GM20431 (cell line): ENCODE data around the gene ABCA6.
"Not testable (repeated sequence)": the region's sequence is repeated elsewhere in the genome, so short reads cannot be mapped to it uniquely, and the experiment has no call there.

Source experiments
- in situ Hi-C: fragments of 300-500 bp; cut with MseI, MboI; formaldehyde crosslinking; loops from one replicate; pipeline ENCODE4 v1.15.0; 2020; ENCODE audit warnings: low sequenced_read_pairs; ENCODE audit not compliant: unreplicated experiment

ABCA6 gene

GRCh38 chr17:69075823-69076222 is 65.9 kb downstream of the ABCA6 start:
- in situ Hi-C loops: no loop called here

GRCh38 chr17:69073392-69073791 is 68.3 kb downstream of the ABCA6 start:
- in situ Hi-C loops: not testable (repeated sequence)

GRCh38 chr17:69072803-69073256 is 68.9 kb downstream of the ABCA6 start:
- in situ Hi-C loops: not testable (repeated sequence)

GRCh38 chr17:69071233-69071586 is 70.5 kb downstream of the ABCA6 start:
- in situ Hi-C loops: not testable (repeated sequence)

GRCh38 chr17:69070378-69071232 is 71.1 kb downstream of the ABCA6 start:
- in situ Hi-C loops: not testable (repeated sequence)

- in situ Hi-C loops: no loop called here
Measured at GRCh38 chr17:69069226-69069750, 72.4 kb downstream of the ABCA6 start.

- in situ Hi-C loops: no loop called here
Measured at GRCh38 chr17:69067274-69068047, 74.2 kb downstream of the ABCA6 start.

GRCh38 chr17:69066482-69066881 is 75.2 kb downstream of the ABCA6 start:
- in situ Hi-C loops: no loop called here

GRCh38 chr17:69065113-69065512 is 76.6 kb downstream of the ABCA6 start:
- in situ Hi-C loops: no loop called here

GRCh38 chr17:69064476-69064875 is 77.2 kb downstream of the ABCA6 start:
- in situ Hi-C loops: no loop called here

- in situ Hi-C loops: no loop called here
Measured at GRCh38 chr17:69064001-69064400, 77.7 kb downstream of the ABCA6 start.

- in situ Hi-C loops: no loop called here
Measured at GRCh38 chr17:69062860-69063581, 78.7 kb downstream of the ABCA6 start.

- in situ Hi-C loops: no loop called here
Measured at GRCh38 chr17:69061721-69062556, 79.8 kb downstream of the ABCA6 start.

GRCh38 chr17:69060822-69061221 is 80.9 kb downstream of the ABCA6 start, which contains the start of gene ABCA9:
ABCA9 (minus strand) TSS chr17:69060927; CDS start chr17:69051126, 9,801 bp downstream.
- in situ Hi-C loops: no loop called here

GRCh38 chr17:69059458-69060175 is 82.1 kb downstream of the ABCA6 start:
- in situ Hi-C loops: no loop called here

- in situ Hi-C loops: no loop called here
Measured at GRCh38 chr17:69058165-69058564, 83.5 kb downstream of the ABCA6 start.

- in situ Hi-C loops: no loop called here
Measured at GRCh38 chr17:69057280-69057679, 84.4 kb downstream of the ABCA6 start.

GRCh38 chr17:69056179-69056823 is 85.4 kb downstream of the ABCA6 start:
- in situ Hi-C loops: no loop called here
